WI38 (cell line): Measurements from ENCODE around the gene AKT3.

Experiments
- H3K4me3 ChIP-seq: 2 replicates; pipeline ENCODE4 v1.5.1; 2011; ENCODE audit warnings: low read depth, mild to moderate bottlenecking, control low read depth, low read length
- CTCF ChIP-seq: IDR thresholded peaks from 2 replicates; pipeline ENCODE4 v1.5.1; 2012; ENCODE audit warnings: low read depth, mild to moderate bottlenecking, control low read depth, low read length

AKT3 gene

GRCh38 chr1:243542739-243543415 lies 307.2 kb downstream of the AKT3 start:
- no peak overlapping the region for H3K4me3 ChIP-seq
- no peak for TF ChIP-seq CTCF

- no peak overlapping the region for H3K4me3 ChIP-seq
- no peak for TF ChIP-seq CTCF
These were observed 310.4 kb downstream of the AKT3 start for GRCh38 chr1:243539636-243540035.

GRCh38 chr1:243535014-243535413 lies 315.0 kb downstream of the AKT3 start:
- TF ChIP-seq CTCF = no peak

DNA sequence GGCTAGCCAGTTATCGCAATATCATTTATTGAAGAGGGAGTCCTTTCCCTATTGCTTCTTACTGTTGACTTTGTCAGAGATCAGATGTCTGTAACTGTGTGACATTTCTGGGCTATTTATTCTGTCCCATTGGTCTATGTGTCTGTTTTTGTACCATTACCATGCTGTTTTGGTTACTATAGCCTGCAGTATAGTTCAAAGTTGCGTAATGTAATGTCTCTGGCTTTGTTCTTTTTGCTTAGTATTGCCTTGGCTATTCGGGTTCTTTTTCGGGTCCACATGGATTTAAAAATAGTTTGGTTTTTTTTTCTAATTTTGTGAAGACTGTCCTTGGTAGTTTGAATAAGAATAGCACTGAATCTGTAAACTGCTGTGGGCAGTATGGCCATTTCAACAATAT lies 320.5 kb downstream of the AKT3 start:
- TF ChIP-seq CTCF = no peak
- no peak overlapping the region for H3K4me3 ChIP-seq

More at GRCh38 chr1:243535014-243535413, 315.0 kb downstream of the AKT3 start:
- no peak overlapping the region for H3K4me3 ChIP-seq

DNA sequence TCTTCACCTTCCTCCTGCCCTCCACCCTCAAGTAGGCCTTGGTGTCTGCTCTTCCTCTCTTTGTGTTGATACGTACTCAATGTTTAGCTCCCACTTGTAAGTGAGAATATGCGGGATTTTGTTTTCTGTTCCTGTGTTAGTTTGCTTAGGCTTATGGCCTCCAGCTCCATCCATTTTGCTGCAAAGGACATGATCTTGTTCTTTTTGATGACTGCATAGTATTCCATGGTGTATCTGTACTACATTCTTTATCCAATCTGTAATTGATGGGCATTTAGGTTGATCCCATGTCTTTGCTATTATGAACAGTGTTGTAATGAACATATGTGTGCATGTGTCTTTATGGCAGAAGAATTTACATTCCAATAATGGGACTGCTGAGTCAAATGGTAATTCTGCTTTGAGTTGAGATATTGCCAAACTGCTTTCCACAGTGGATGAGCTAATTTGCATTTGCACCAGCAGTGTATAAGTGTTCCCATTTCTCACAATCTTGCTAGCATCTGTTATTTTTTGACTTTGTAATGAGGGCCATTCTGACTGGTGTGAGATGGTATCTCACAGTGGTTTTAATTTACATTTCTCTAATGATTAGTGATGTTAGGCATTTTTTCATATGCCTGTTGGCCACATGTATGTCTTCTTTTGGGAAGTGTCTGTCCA lies 321.5 kb downstream of the AKT3 start:
- H3K4me3 ChIP-seq = no peak overlapping the region
- no peak for TF ChIP-seq CTCF

DNA sequence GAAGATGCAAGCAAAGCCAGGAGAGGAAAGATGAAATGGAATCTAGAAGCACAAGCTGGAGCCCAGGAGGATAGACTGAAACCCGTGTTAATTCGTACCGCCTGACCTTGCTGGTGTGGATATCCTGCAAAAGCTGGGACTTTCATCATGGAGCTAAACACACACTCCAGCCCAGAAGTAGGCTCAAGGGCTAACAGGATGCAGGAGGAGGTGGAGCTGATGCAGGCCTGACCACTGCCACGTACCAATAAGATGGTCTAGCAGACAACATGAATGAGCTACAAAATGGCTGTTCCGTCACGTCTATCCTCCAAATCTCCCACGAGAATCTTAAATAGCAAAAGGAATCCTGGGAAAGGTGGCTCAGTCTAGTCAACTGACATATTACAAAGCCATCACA lies 323.9 kb downstream of the AKT3 start:
- TF ChIP-seq CTCF = no peak
- H3K4me3 ChIP-seq = no peak overlapping the region

- TF ChIP-seq CTCF = no peak
- H3K4me3 ChIP-seq = no peak overlapping the region
These were observed 325.0 kb downstream of the AKT3 start for GRCh38 chr1:243525085-243525487.
